B cell (primary cell): ENCODE results near the gene NT5C1B. TPM values are rescaled to one million over a fixed set of nuclear protein-coding genes. Genes with fewer than 3 reads are reported as not detected.

ENCODE experiments used
- ATAC-seq: fragments of 200-7000 bp; cut with Tn5 transposase; one replicate; pipeline ENCODE4 v1.10.0; 2021; ENCODE audit warnings: low read depth, mild to moderate bottlenecking, moderate number of reproducible peaks, moderate library complexity
- CTCF ChIA-PET: fragments of 350-600 bp; sonication (Branson Sonifier 250); formaldehyde crosslinking; loops from one replicate; lab custom pipeline; 2021; ENCODE audit warnings: antibody characterized with exemption, inconsistent platforms; lab: Charles Lee
- POLR2A ChIA-PET: fragments of 350-600 bp; sonication (Branson Sonifier 250); formaldehyde crosslinking; loops from one replicate; lab custom pipeline; 2021; ENCODE audit warnings: antibody characterized with exemption; lab: Charles Lee
- DNase-seq: peaks from one replicate; pipeline ENCODE4 v3.0.0; 2013
- H2AFZ ChIP-seq: 2 replicates; pipeline ENCODE4 v1.6.1; 2012; ENCODE audit warnings: mild to moderate bottlenecking, low read depth, low read length; ENCODE audit not compliant: insufficient read depth, poor library complexity, severe bottlenecking
- H3K27ac ChIP-seq, 2 donors: 1 replicate in 1 of 2; 2 replicates in 1 of 2; pipeline ENCODE4 v1.5.1; 2012 to 2013; ENCODE audit warnings: low read length in 2 of 2, mild to moderate bottlenecking in 2 of 2, moderate library complexity in 1 of 2
- H3K27me3 ChIP-seq, 4 experiments: fragments of 200-600 bp in 1 of 4; sonication (generic) in 1 of 4; replicated peaks in 1 of 4; 1 replicate in 2 of 4; 2 replicates in 2 of 4; pipeline versions ENCODE4 v1.6.1 to v1.7.0; 2013 to 2016; ENCODE audit warnings: low read length in 3 of 4, mild to moderate bottlenecking in 2 of 4, mixed read lengths in 1 of 4, moderate library complexity in 1 of 4; ENCODE audit not compliant: insufficient read depth in 4 of 4, control insufficient read depth in 3 of 4; ENCODE audit errors: control extremely low read depth in 1 of 4
- H3K36me3 ChIP-seq, 2 experiments: replicated peaks in 1 of 2; 1 replicate in 1 of 2; 2 replicates in 1 of 2; pipeline versions ENCODE4 v1.6.1 to v1.7.1; 2013; ENCODE audit warnings: low read length in 1 of 2; ENCODE audit not compliant: insufficient read depth in 2 of 2, control insufficient read depth in 1 of 2; ENCODE audit errors: control extremely low read depth in 1 of 2, extremely low read depth in 1 of 2
- H3K4me1 ChIP-seq, 2 donors: fragments of 200-600 bp in 1 of 2; sonication (generic) in 1 of 2; 1 replicate in 1 of 2; 2 replicates in 1 of 2; pipeline versions ENCODE4 v1.5.1 to v1.6.1; 2013 to 2017; ENCODE audit warnings: low read length in 2 of 2; ENCODE audit not compliant: control insufficient read depth in 2 of 2, insufficient read depth in 2 of 2
- H3K4me2 ChIP-seq: replicated peaks from 2 replicates; pipeline ENCODE3; 2012; ENCODE audit warnings: mild to moderate bottlenecking, low read depth, low read length; ENCODE audit not compliant: poor library complexity, severe bottlenecking
- H3K4me3 ChIP-seq, 5 experiments: fragments of 200-600 bp in 1 of 5; sonication (generic) in 1 of 5; 1 replicate in 3 of 5; 2 replicates in 2 of 5; pipeline versions ENCODE4 v1.5.1 to v1.7.0; 2011 to 2016; ENCODE audit warnings: low read length in 4 of 5, mild to moderate bottlenecking in 4 of 5, low read depth in 2 of 5, control low read depth in 1 of 5, moderate library complexity in 1 of 5; ENCODE audit not compliant: insufficient read depth in 1 of 5; ENCODE audit errors: control extremely low read depth in 1 of 5, extremely low read depth in 1 of 5
- H3K79me2 ChIP-seq: fragments of 200-600 bp; sonication (generic); one replicate; pipeline ENCODE4 v1.6.0; 2016; ENCODE audit warnings: low read length; ENCODE audit not compliant: control insufficient read depth, insufficient read depth
- H3K9ac ChIP-seq: fragments of 200-600 bp; sonication (generic); 2 replicates; pipeline ENCODE4 v1.6.1; 2017; ENCODE audit warnings: mild to moderate bottlenecking, low read length, moderate library complexity
- H3K9me3 ChIP-seq, 3 donors: one replicate each; pipeline versions ENCODE4 v1.6.1 to v1.7.1; 2013; ENCODE audit warnings: low read length in 2 of 3; ENCODE audit not compliant: control insufficient read depth in 2 of 3, insufficient read depth in 1 of 3; ENCODE audit errors: control extremely low read depth in 1 of 3
- H4K20me1 ChIP-seq: 2 replicates; pipeline ENCODE4 v1.6.0; 2012; ENCODE audit warnings: mild to moderate bottlenecking, low read length; ENCODE audit not compliant: insufficient read depth, control insufficient read depth, poor library complexity, severe bottlenecking
- H3K27ac Mint-ChIP-seq: one replicate; pipeline ENCODE4 v1.8.0; 2021; ENCODE audit warnings: mixed read lengths
- H3K27me3 Mint-ChIP-seq: one replicate; pipeline ENCODE4 v1.8.0; 2021; ENCODE audit warnings: mixed read lengths
- H3K4me1 Mint-ChIP-seq: one replicate; pipeline ENCODE4 v1.8.0; 2021; ENCODE audit warnings: mixed read lengths
- H3K4me3 Mint-ChIP-seq: one replicate; pipeline ENCODE4 v1.8.0; 2021; ENCODE audit warnings: mixed read lengths
- H3K9me3 Mint-ChIP-seq: one replicate; pipeline ENCODE4 v1.8.0; 2022; ENCODE audit warnings: mixed read lengths; ENCODE audit not compliant: insufficient read depth
- CTCF ChIP-seq: fragments of 200-600 bp; IDR thresholded peaks from one replicate; pipeline ENCODE4 v1.8.0; 2022; ENCODE audit warnings: antibody characterized with exemption, mild to moderate bottlenecking
- EZH2 ChIP-seq: IDR thresholded peaks from 2 replicates; pipeline ENCODE4 v1.6.1; 2012; ENCODE audit warnings: borderline replicate concordance, low read depth, mild to moderate bottlenecking, moderate library complexity, low read length; ENCODE audit not compliant: insufficient read depth, poor library complexity, severe bottlenecking
- WGBS: methylation state at CpG from one replicate; pipeline ENCODE4 v1.1.5; 2013; ENCODE audit warnings: missing lambda C conversion rate; ENCODE audit not compliant: insufficient coverage; 5-methylcytosine and 5-hydroxymethylcytosine counted together
- intact Hi-C: fragments of 100-400 bp; cut with micrococcal nuclease; formaldehyde crosslinking; loops from one replicate; pipeline ENCODE4 v1.10.0; 2022
- polyA plus RNA-seq: library from polyadenylated mRNA; depleted of rRNA; stranded (reverse); fragments of >200 nt; gene quantifications from 2 replicates; pipeline ENCODE4 v1.2.3, GENCODE V29; 2012
- total RNA-seq, 2 donors: library from RNA; stranded (reverse); fragments of 120-200 nt in 1 of 2; gene quantifications; 1 replicate in 1 of 2; 2 replicates in 1 of 2; pipeline versions ENCODE4 v1.2.3 to v1.2.4, GENCODE V29; 2013 to 2022

The NT5C1B gene
- total and polyA plus RNA-seq, 2 donors (not counting 1 experiment from before 2014, with no cell fraction given), result not detected

DNA sequence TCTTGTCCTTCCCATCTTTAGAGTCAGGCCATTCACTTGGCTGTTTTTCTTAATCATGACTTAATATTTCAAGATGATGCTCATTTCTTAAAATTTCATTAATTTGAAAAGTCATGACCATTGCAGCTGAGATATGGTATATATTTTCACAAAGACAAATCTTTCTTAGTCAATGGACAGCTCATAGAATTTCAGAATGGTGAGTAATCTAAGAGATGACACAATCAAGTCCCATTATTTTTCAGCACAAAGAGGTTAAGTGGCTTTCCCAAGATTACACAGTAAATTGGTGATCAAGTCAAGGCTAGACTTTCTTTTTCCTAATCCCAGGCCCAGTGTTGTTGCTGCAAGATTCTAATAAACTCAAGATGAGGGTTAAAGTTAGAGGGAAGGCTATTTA is 34.4 kb upstream of the NT5C1B start:
- Histone ChIP-seq H3K9ac (no peak overlapping the region), H3K27ac (no peak overlapping the region), H3K36me3 (no peaks in the 10 kb centered on the region), H3K4me2 (no peak overlapping the region), H3K27me3 (no peaks in the 10 kb centered on the region), H3K4me1 (no peaks in the 10 kb centered on the region), H3K79me2 (no peaks in the 10 kb centered on the region), H3K4me3 (no peak overlapping the region), H2AFZ (no peak overlapping the region), H4K20me1 (no peaks in the 10 kb centered on the region), H3K9me3 (no peaks in the 10 kb centered on the region)
- Mint-ChIP-seq H3K4me1 (no peaks in the 10 kb centered on the region), H3K9me3 (no peaks in the 10 kb centered on the region), H3K27me3 (no peaks in the 10 kb centered on the region), H3K4me3 (no peak overlapping the region), H3K27ac (no peak overlapping the region)
- no peak for ATAC-seq
- TF ChIP-seq EZH2 (no peak), CTCF (no peak)
- ChIA-PET POLR2A (no interaction called here), CTCF (interaction anchor here (1.6 kb wide), 1 partner anchor 10 kb away, joined by 4 read pairs; no protein-coding TSS in a partner anchor)
- no peak for DNase-seq
- intact Hi-C loops, result no loop called here

DNA sequence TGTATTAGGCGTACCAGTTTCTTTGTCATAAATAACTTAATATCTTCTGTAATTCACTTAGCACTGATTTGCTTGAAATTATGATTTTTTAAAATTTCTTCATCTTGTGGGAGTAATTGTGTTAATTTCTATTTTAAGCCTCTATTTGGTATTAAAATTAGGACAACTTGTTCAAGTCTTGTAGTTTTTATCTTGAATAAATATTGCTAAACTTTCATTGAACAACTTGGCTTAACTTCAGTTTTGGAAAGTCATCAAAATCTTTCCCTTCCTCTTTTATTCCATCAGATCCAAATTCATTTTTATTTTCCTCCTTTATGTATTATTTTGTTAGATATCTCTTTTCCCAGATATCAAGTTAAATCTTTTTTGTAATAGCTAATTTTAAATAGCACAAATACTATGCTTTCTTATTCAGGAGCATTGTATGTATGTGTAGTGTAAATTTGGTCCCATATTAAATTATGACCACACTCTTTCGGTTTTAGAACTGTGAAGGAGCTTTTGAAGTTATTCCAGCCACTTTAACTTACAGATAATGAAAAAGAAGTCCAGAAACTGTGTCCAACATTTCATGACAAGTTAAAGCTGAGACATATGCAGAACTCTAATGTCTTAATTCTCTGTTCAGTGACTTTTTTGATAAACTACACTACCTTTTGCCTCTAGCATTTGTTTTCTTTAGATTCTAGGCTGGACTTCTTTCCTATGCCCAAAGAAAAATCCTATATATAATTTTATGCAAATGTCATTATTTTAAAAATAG is 31.7 kb upstream of the NT5C1B start:
- Mint-ChIP-seq H3K4me3 (no peak overlapping the region), H3K4me1 (no peaks in the 10 kb centered on the region), H3K27me3 (no peaks in the 10 kb centered on the region), H3K27ac (no peak overlapping the region), H3K9me3 (no peaks in the 10 kb centered on the region)
- POLR2A ChIA-PET, result no interaction called here
- Histone ChIP-seq H3K9ac (no peak overlapping the region), H3K79me2 (no peaks in the 10 kb centered on the region), H3K36me3 (no peaks in the 10 kb centered on the region), H2AFZ (no peak overlapping the region), H3K27me3 (no peaks in the 10 kb centered on the region), H3K4me3 (no peak overlapping the region), H3K9me3 (peaks cover 0 to 2% (median 1%) of the 10 kb centered on the region in 3 donors), H3K4me1 (no peaks in the 10 kb centered on the region), H4K20me1 (no peaks in the 10 kb centered on the region), H3K4me2 (no peak overlapping the region), H3K27ac (no peak overlapping the region)
- DNase-seq, result no peak
- intact Hi-C loops, result no loop called here
- TF ChIP-seq EZH2 (no peak), CTCF (no peak)
- no peak for ATAC-seq
- CTCF ChIA-PET, result no interaction called here
- WGBS, result no CpG with 5 or more reads among the region's 2 CpGs
